ENCODE results near the gene ZSCAN5C. TPM values are rescaled to one million over a fixed set of nuclear protein-coding genes. Genes with fewer than 3 reads are reported as not detected.

Gene ZSCAN5C, protein sequence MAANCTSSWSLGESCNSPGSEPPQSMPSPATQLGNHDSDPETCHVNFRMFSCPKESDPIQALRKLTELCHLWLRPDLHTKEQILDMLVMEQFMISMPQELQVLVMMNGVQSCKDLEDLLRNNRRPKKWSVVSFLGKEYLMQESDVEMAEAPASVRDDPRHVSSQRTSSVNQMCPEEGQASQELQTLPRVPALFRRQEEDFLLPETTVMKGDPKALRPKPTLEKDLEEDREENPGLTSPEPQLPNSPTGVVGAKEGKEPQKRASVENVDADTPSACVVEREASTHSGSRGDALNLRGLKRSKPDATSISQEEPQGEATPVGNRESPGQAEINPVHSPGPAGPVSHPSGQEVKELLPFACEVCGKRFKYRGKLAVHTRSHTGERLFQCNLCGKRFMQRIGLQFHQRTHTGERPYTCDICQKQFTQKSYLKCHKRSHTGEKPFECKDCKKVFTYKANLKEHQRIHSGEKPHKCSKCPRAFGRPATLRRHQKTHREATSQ
- total RNA-seq (2021; fragmentation: NEBNext Ultra II Directional; extraction: Animal tissue kit (Norgen Biotek cat#: 25700)), result not detected in 2 replicates
- polyA plus RNA-seq (2011; rRNA removed), result not detected in 2 replicates
- not detected for polyA plus RNA-seq (2011; cell fraction: cytosol; rRNA removed)
- not detected for polyA plus RNA-seq (2011; cell fraction: nucleus; rRNA removed)
- polyA plus RNA-seq (2012, experiment 1 of 2), result not detected in 4 replicates
- not detected for polyA plus RNA-seq (2012, experiment 2 of 2)
- polyA plus RNA-seq (2013, experiment 1 of 2), result not detected
- polyA plus RNA-seq (2013, experiment 2 of 2), result not detected
- not detected in 2 replicates for polyA minus RNA-seq (2011; rRNA and poly(A)+ RNA removed)
- polyA minus RNA-seq (2011; cell fraction: cytosol; rRNA and poly(A)+ RNA removed), result not detected
- not detected for polyA minus RNA-seq (2011; cell fraction: nucleus; rRNA and poly(A)+ RNA removed)
- long read RNA-seq, experiment 1, result 0 reads
- long read RNA-seq, experiment 2, result 0 reads

DNA sequence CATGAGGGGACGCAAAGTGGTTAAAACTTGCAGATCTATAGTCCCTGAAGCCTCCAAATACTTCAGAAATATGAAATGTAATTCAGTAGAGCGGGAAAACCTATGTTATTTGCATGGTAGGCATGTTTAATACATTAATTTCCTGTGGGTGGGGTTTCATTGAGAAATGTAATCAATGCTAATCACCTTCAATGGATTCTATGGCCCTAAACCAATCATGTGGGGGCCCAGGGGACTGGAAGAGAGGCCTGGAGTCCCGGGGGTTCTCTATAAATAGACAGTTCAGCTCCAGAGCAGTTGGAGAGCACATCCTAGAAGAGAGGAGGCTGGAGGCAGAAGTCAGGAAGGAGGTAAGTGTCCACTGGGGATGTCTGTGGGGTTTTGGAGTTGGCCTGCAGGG is at the start of gene ZSCAN5C:
Gene ZSCAN5C (plus strand): TSS at position 301 of the 400 bp plus-strand sequence. CDS start 3,641 bp downstream, outside the sequence.
- no peak within 1 kb of the TSS for H4K8ac ChIP-seq (ENCODE audit: extremely low read depth, insufficient read depth, low read length)
- no peak within 1 kb of the TSS for H3K4me3 ChIP-seq (ENCODE audit: extremely low read depth in 1 of 4, insufficient read depth in 2 of 4, low read depth in 3 of 4, low read length in 4 of 4)
- DNase-seq (ENCODE audit: low read depth in 1 of 2, low spot score in 2 of 2) (no peak), FAIRE-seq (no peak)
- no peak within 1 kb of the TSS for H3K18ac ChIP-seq (ENCODE audit: extremely low read depth, low read length)
- H2BK20ac ChIP-seq (ENCODE audit: low read length), result no peak within 1 kb of the TSS
- no peak within 1 kb of the TSS for H3K27ac ChIP-seq (ENCODE audit: low read depth, low read length)
- no peak within 1 kb of the TSS for H3K4ac ChIP-seq (replicated peaks; ENCODE audit: insufficient read length, low read depth, low read length)
- no peak within 1 kb of the TSS for H4K91ac ChIP-seq (replicated peaks; ENCODE audit: insufficient read length, low read length)
- no peaks in the 10 kb centered on the region for H3K79me1 ChIP-seq (ENCODE audit: low read depth, low read length)
- no peaks in the 10 kb centered on the region for H3K9me3 ChIP-seq (ENCODE audit: insufficient read depth in 2 of 2, low read depth in 1 of 2, low read length in 1 of 2)
- H2BK15ac ChIP-seq (ENCODE audit: low read length), result no peak within 1 kb of the TSS
- H3K79me2 ChIP-seq (ENCODE audit: control insufficient read depth in 1 of 2, insufficient read depth in 2 of 2, low read length in 2 of 2), result no peaks in the 10 kb centered on the region
- H3K9ac ChIP-seq (replicated peaks in 1 of 4; ENCODE audit: extremely low read depth in 1 of 4, low read depth in 3 of 4, low read length in 3 of 4), result no peak within 1 kb of the TSS
- H3K14ac ChIP-seq (ENCODE audit: insufficient read length), result no peak within 1 kb of the TSS
- no peak within 1 kb of the TSS for H2AK5ac ChIP-seq (ENCODE audit: low read depth, low read length)
- H2BK5ac ChIP-seq (ENCODE audit: low read depth, low read length), result no peak within 1 kb of the TSS
- no peak within 1 kb of the TSS for H2BK120ac ChIP-seq (replicated peaks; ENCODE audit: low read depth, low read length)
- ChIA-PET POLR2A (ENCODE audit: partially characterized antibody) (no interaction called here), CTCF (ENCODE audit: partially characterized antibody) (interaction anchor here (1.2 kb wide), 1 partner anchor 121 kb away, joined by 3 read pairs; no protein-coding TSS in a partner anchor)
- H3K27me3 ChIP-seq (replicated peaks in 1 of 4; ENCODE audit: control insufficient read depth in 3 of 4, extremely low read depth in 1 of 4, insufficient read depth in 3 of 4, low read length in 3 of 4), result no peaks in the 10 kb centered on the region; a peak in 1 of 7 replicates
- no peaks in the 10 kb centered on the region for H3K36me3 ChIP-seq (ENCODE audit: control insufficient read depth in 2 of 4, insufficient read depth in 4 of 4, low read length in 3 of 4)
- H3K23me2 ChIP-seq (ENCODE audit: low read depth, low read length), result no peaks in the 10 kb centered on the region
- H4K20me1 ChIP-seq (replicated peaks in 1 of 2; ENCODE audit: control insufficient read depth in 1 of 2, insufficient read depth in 2 of 2, low read length in 2 of 2), result no peaks in the 10 kb centered on the region
- 83% methylated on average over 3 of the region's 3 CpGs; no CpG with 5 or more reads in 1 of the 2 experiments for WGBS, 2 experiments (ENCODE audit: extremely low coverage in 1 of 2, insufficient coverage in 1 of 2, insufficient read length in 1 of 2, insufficient replicate concordance in 2 of 2, low coverage in 1 of 2, low lambda C conversion rate in 2 of 2, missing lambda C conversion rate in 1 of 2)
- no peak within 1 kb of the TSS for H3K56ac ChIP-seq (replicated peaks; ENCODE audit: insufficient read length, low read depth, low read length)
- no peak within 1 kb of the TSS for H2BK12ac ChIP-seq (ENCODE audit: low read depth, low read length)
- no peak within 1 kb of the TSS for H4K5ac ChIP-seq (ENCODE audit: insufficient read length, low read depth, low read length)
- H2AFZ ChIP-seq (ENCODE audit: low read length), result no peak within 1 kb of the TSS
- no peaks in the 10 kb centered on the region; a peak in 1 of 7 replicates for H3K4me1 ChIP-seq (replicated peaks in 1 of 4; ENCODE audit: control insufficient read depth in 3 of 4, insufficient read depth in 4 of 4, low read length in 3 of 4)
- no peak within 1 kb of the TSS for H3K4me2 ChIP-seq (ENCODE audit: insufficient read depth in 1 of 2, low read depth in 2 of 2, low read length in 2 of 2)
- no peak within 1 kb of the TSS for H3K23ac ChIP-seq (ENCODE audit: insufficient read length)
- TF ChIP-seq SIX5 (IDR thresholded peaks at IDR 0.05; ENCODE audit: low read depth, low read length) (no peak), SAP30 (IDR thresholded peaks at IDR 0.05; ENCODE audit: insufficient read depth, insufficient replicate concordance, low read length) (no peak), KDM4A (IDR thresholded peaks at IDR 0.05; ENCODE audit: low read depth, low read length, severe bottlenecking) (no peak)
- TF ChIP-seq, protein P1, sequence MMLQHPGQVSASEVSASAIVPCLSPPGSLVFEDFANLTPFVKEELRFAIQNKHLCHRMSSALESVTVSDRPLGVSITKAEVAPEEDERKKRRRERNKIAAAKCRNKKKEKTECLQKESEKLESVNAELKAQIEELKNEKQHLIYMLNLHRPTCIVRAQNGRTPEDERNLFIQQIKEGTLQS (IDR thresholded peaks at IDR 0.05; ENCODE audit: insufficient read depth, low read depth, low read length), result no peak

Data from H1 (cell line).